Activated CD8-positive, alpha-beta T cell treated with anti-CD3 and anti-CD28 coated beads for 36 hours (primary cell): ENCODE data around the gene TEKTIP1. TPM values are rescaled to one million over a fixed set of nuclear protein-coding genes. Genes with fewer than 3 reads are reported as not detected.

Experiments
- ATAC-seq: fragments of 200-7000 bp; cut with Tn5 transposase; one replicate; pipeline ENCODE4 v1.10.0; 2021; ENCODE audit warnings: mild to moderate bottlenecking, moderate library complexity
- CTCF ChIA-PET: fragments of 350-600 bp; sonication (Branson Sonifier 250); formaldehyde crosslinking; loops from one replicate; lab custom pipeline; 2021; ENCODE audit warnings: antibody characterized with exemption; lab: Charles Lee
- POLR2A ChIA-PET: fragments of 350-600 bp; sonication (Branson Sonifier 250); formaldehyde crosslinking; loops from one replicate; lab custom pipeline; 2021; ENCODE audit warnings: antibody characterized with exemption; lab: Charles Lee
- DNase-seq: peaks from one replicate; pipeline ENCODE4 v3.0.0-alpha.2; 2020
- H3K27ac Mint-ChIP-seq: one replicate; pipeline ENCODE4 v1.8.0; 2021; ENCODE audit warnings: mild to moderate bottlenecking, mixed read lengths
- H3K27me3 Mint-ChIP-seq: one replicate; pipeline ENCODE4 v1.8.0; 2021; ENCODE audit warnings: mixed read lengths
- H3K36me3 Mint-ChIP-seq: one replicate; pipeline ENCODE4 v1.8.0; 2021; ENCODE audit warnings: low read depth, mixed read lengths
- H3K4me1 Mint-ChIP-seq: one replicate; pipeline ENCODE4 v1.8.0; 2021; ENCODE audit warnings: low read depth, mixed read lengths
- H3K4me3 Mint-ChIP-seq: one replicate; pipeline ENCODE4 v1.8.0; 2021; ENCODE audit warnings: mild to moderate bottlenecking, moderate library complexity, mixed read lengths
- H3K9me3 Mint-ChIP-seq: one replicate; pipeline ENCODE4 v1.8.0; 2021; ENCODE audit warnings: mixed read lengths
- intact Hi-C: fragments of 100-400 bp; cut with micrococcal nuclease; formaldehyde crosslinking; loops from one replicate; pipeline ENCODE4 v1.10.0; 2022
- total RNA-seq, 2 experiments: library from RNA; stranded (reverse); gene quantifications; one replicate each; pipeline ENCODE4 v1.2.3, GENCODE V29; 2021
- TF ChIP-seq, protein P1 (sequence below): fragments of 200-600 bp; IDR thresholded peaks from one replicate; pipeline ENCODE4 v1.8.0; 2022; ENCODE audit warnings: antibody characterized with exemption, mild to moderate bottlenecking

The TEKTIP1 gene
- total RNA-seq, 2 experiments from 2014 or later = 1.6 to 2.4 TPM

- Mint-ChIP-seq H3K27me3 (no peaks in the 10 kb centered on the region), H3K36me3 (peaks cover 12% of the 10 kb centered on the region), H3K27ac (no peak overlapping the region), H3K4me1 (peaks cover 28% of the 10 kb centered on the region), H3K9me3 (no peaks in the 10 kb centered on the region), H3K4me3 (no peak overlapping the region)
- TF ChIP-seq, protein P1, sequence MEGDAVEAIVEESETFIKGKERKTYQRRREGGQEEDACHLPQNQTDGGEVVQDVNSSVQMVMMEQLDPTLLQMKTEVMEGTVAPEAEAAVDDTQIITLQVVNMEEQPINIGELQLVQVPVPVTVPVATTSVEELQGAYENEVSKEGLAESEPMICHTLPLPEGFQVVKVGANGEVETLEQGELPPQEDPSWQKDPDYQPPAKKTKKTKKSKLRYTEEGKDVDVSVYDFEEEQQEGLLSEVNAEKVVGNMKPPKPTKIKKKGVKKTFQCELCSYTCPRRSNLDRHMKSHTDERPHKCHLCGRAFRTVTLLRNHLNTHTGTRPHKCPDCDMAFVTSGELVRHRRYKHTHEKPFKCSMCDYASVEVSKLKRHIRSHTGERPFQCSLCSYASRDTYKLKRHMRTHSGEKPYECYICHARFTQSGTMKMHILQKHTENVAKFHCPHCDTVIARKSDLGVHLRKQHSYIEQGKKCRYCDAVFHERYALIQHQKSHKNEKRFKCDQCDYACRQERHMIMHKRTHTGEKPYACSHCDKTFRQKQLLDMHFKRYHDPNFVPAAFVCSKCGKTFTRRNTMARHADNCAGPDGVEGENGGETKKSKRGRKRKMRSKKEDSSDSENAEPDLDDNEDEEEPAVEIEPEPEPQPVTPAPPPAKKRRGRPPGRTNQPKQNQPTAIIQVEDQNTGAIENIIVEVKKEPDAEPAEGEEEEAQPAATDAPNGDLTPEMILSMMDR = no peak
- CTCF ChIA-PET = interaction anchor here (8.9 kb wide), 1 partner anchor 17 kb away, joined by 54 read pairs; the partner anchor contains the start of gene SMIM44
- DNase-seq (no peak), ATAC-seq (no peak)
- intact Hi-C loops = no loop called here
- POLR2A ChIA-PET = no interaction called here
Measured at GRCh38 chr19:3503036-3503572, 35.9 kb upstream of the TEKTIP1 start.

GRCh38 chr19:3504735-3505134, 34.2 kb upstream of the TEKTIP1 start:
- no peaks in the 10 kb centered on the region for H3K27me3 Mint-ChIP-seq
- ChIA-PET POLR2A (no interaction called here), CTCF (interaction anchor here (8.9 kb wide), 1 partner anchor 19 kb away, joined by 54 read pairs; the partner anchor contains the start of gene SMIM44)
- intact Hi-C loops = no loop called here
- peaks cover 37% of the 10 kb centered on the region for H3K4me1 Mint-ChIP-seq
- TF ChIP-seq, protein P1 = no peak
- H3K9me3 Mint-ChIP-seq = no peaks in the 10 kb centered on the region
- no peak for ATAC-seq
- no peak for DNase-seq
- peaks cover 11% of the 10 kb centered on the region for H3K36me3 Mint-ChIP-seq
- H3K4me3 Mint-ChIP-seq = peak overlapping the region; percentile 88
- H3K27ac Mint-ChIP-seq = peak overlapping the region; percentile 93

GRCh38 chr19:3505598-3506383, 33.2 kb upstream of the TEKTIP1 start, which contains the start of gene FZR1:
FZR1 (plus strand) TSS chr19:3506311; CDS start chr19:3522990, 16,679 bp downstream.
- no peaks in the 10 kb centered on the region for H3K9me3 Mint-ChIP-seq
- peak within 1 kb of the TSS; percentile 88 for H3K4me3 Mint-ChIP-seq
- peaks cover 43% of the 10 kb centered on the region for H3K4me1 Mint-ChIP-seq
- intact Hi-C loops = no loop called here
- no peaks in the 10 kb centered on the region for H3K27me3 Mint-ChIP-seq
- TF ChIP-seq, protein P1 = no peak
- DNase-seq (peak; percentile 99), ATAC-seq (peak; percentile 94)
- CTCF ChIA-PET = no interaction called here
- POLR2A ChIA-PET = interaction anchor here (0.8 to 1.0 kb wide), 2 partner anchors 10 to 39 kb away, joined by 3 read pairs; no protein-coding TSS in a partner anchor
- peak within 1 kb of the TSS; percentile 93 for H3K27ac Mint-ChIP-seq
- peaks cover 14% of the 10 kb centered on the region for H3K36me3 Mint-ChIP-seq

DNA sequence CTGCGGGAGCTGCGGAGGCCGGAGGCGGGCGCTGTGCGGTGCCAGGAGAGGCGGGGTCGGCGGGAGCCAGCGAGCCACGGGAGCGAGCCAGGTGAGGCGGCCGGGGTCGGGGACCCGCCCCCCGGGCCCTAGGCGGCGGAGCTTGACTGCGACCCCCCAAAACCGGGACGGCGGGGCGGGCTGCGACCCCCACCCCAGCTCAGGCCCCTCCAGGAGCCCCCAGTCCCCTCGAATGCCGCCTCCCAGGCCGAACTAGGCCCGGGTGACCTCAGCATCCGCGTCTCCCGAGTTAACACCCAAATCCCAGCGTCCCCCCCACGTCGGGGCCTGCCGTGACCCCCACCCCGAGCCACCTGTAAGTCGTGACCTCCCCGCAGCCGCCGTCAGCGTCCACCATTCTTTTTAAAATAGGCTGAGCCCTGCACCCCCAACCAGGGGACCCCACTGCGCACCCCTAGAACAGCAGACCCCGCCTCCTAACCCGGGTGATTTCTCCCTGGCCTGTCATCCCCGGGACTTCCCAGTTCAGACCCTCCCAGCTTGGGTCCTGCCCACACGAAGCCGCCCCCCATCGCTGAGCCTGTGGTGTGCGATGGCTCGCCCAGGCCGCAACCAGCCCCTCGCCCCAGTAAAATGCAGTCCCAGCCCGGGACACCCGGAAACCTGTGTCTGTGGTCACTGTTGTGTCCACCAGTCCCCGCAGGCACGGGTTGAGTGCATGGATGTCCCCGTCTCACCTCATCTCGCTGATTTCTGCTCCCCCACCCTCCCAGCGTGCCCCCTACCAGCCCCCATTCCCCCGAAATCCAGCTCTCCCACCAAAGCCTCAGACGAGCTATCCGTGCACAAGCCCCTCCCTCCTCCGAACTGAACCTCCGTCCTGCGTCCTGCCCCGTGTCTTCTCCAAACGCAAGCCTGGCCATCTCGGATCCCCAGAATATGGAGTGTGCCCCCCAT, 32.3 kb upstream of the TEKTIP1 start:
- H3K4me1 Mint-ChIP-seq = peaks cover 44% of the 10 kb centered on the region
- intact Hi-C loops = no loop called here
- POLR2A ChIA-PET = interaction anchor here (0.8 to 1.0 kb wide), 2 partner anchors 9 to 38 kb away, joined by 3 read pairs; no protein-coding TSS in a partner anchor
- TF ChIP-seq, protein P1 = no peak
- DNase-seq = peak; percentile 49
- no peak for ATAC-seq
- H3K27ac Mint-ChIP-seq = peak overlapping the region; percentile 85
- CTCF ChIA-PET = no interaction called here
- H3K36me3 Mint-ChIP-seq = peaks cover 14% of the 10 kb centered on the region
- no peaks in the 10 kb centered on the region for H3K27me3 Mint-ChIP-seq
- H3K4me3 Mint-ChIP-seq = peak overlapping the region; percentile 88
- no peaks in the 10 kb centered on the region for H3K9me3 Mint-ChIP-seq
